K562 (cell line): ENCODE data around the gene C9orf40. TPM values are rescaled to one million over a fixed set of nuclear protein-coding genes. Genes with fewer than 3 reads are reported as not detected.

Experiments used
- ATAC-seq: fragments of 200-7000 bp; cut with Tn5 transposase; 3 replicates; pipeline ENCODE4 v1.9.1; 2020; ENCODE audit warnings: moderate library complexity
- BruUV-seq: library from RNA; stranded (reverse); fragments of 400-500 nt; replicated peaks from 2 replicates; lab custom pipeline; 2021; lab: Mats Ljungman, UMichigan
- CTCF ChIA-PET: fragments of 300-600 bp; formaldehyde crosslinking; extraction: SDS; loops from one replicate; lab custom pipeline; 2021; ENCODE audit warnings: low intra/inter-chr PET ratio; lab: Yijun Ruan, JAX
- POLR2A ChIA-PET: fragments of 300-600, 350-650 bp; sonication (Branson Sonifier 250); formaldehyde crosslinking; extraction: SDS; loops from one replicate; lab custom pipeline; 2021; ENCODE audit warnings: antibody characterized with exemption, inconsistent platforms; lab: Yijun Ruan, JAX
- DNase-seq, 4 experiments: peaks; one replicate each; pipeline versions ENCODE4 v3.0.0 to v3.0.0-alpha.2; 2011 to 2018; ENCODE audit warnings: low spot score in 3 of 4, mixed read lengths in 3 of 4; ENCODE audit errors: extremely low read depth in 1 of 4
- FAIRE-seq: peaks from 2 replicates; lab custom pipeline; 2011; peaks lifted over from hg19 to GRCh38; lab: Jason Lieb, UNC
- H2AFZ ChIP-seq: 2 replicates; pipeline ENCODE4 v1.6.0; 2011; ENCODE audit warnings: low read depth, low read length, control low read depth, inconsistent platforms
- H3K27ac ChIP-seq: fragments of 200-600 bp; 3 replicates; pipeline ENCODE4 v1.8.0; 2011; ENCODE audit warnings: low read depth, mild to moderate bottlenecking, control low read depth, inconsistent platforms, low read length, moderate library complexity, mixed read lengths; ENCODE audit errors: extremely low read depth
- H3K27me3 ChIP-seq, 2 experiments: fragments of 300-600 bp in 1 of 2; 2 replicates in 1 of 2; 3 replicates in 1 of 2; pipeline versions ENCODE4 v1.6.0 to v1.8.0; 2011; ENCODE audit warnings: inconsistent platforms in 2 of 2, low read length in 2 of 2, mild to moderate bottlenecking in 1 of 2, mixed read lengths in 1 of 2, moderate library complexity in 1 of 2; ENCODE audit not compliant: control insufficient read depth in 2 of 2, insufficient read depth in 2 of 2
- H3K36me3 ChIP-seq: fragments of 300-600 bp; 3 replicates; pipeline ENCODE4 v1.8.0; 2011; ENCODE audit warnings: mild to moderate bottlenecking, low read length, inconsistent platforms; ENCODE audit not compliant: control insufficient read depth, insufficient read depth
- H3K4me1 ChIP-seq, 2 experiments: fragments of 200-600 bp in 1 of 2; replicated peaks in 1 of 2; 2 replicates in 1 of 2; 3 replicates in 1 of 2; pipeline versions ENCODE4 v1.5.1 to v1.8.0; 2011; ENCODE audit warnings: inconsistent platforms in 2 of 2, low read length in 2 of 2, mild to moderate bottlenecking in 1 of 2, mixed read lengths in 1 of 2, moderate library complexity in 1 of 2; ENCODE audit not compliant: control insufficient read depth in 2 of 2, insufficient read depth in 2 of 2
- H3K4me2 ChIP-seq: 2 replicates; pipeline ENCODE4 v1.6.1; 2011; ENCODE audit warnings: low read length, control low read depth, inconsistent platforms, mixed read lengths; ENCODE audit not compliant: insufficient read depth
- H3K4me3 ChIP-seq: fragments of 200-600 bp; sonication (generic), shearing (Covaris generic); 2 replicates; pipeline ENCODE4 v1.5.1; 2016; ENCODE audit warnings: control low read depth, inconsistent platforms
- H3K79me2 ChIP-seq: fragments of 200-600 bp; 3 replicates; pipeline ENCODE4 v1.8.0; 2011; ENCODE audit warnings: low read length, inconsistent platforms; ENCODE audit not compliant: control insufficient read depth, insufficient read depth
- H3K9ac ChIP-seq, 2 experiments: 2 replicates each; pipeline versions ENCODE4 v1.6.0 to v1.6.1; 2011; ENCODE audit warnings: low read depth in 2 of 2, low read length in 2 of 2, control low read depth in 1 of 2, inconsistent platforms in 1 of 2, mild to moderate bottlenecking in 1 of 2, mixed read lengths in 1 of 2; ENCODE audit not compliant: insufficient read depth in 1 of 2
- H3K9me1 ChIP-seq: one replicate; pipeline ENCODE4 v1.6.0; 2011; ENCODE audit warnings: inconsistent platforms, mild to moderate bottlenecking, low read length, moderate library complexity; ENCODE audit not compliant: control insufficient read depth, insufficient read depth
- H3K9me3 ChIP-seq: replicated peaks from 2 replicates; pipeline ENCODE4 v1.5.1; 2011; ENCODE audit warnings: low read depth, low read length, inconsistent platforms; ENCODE audit not compliant: control insufficient read depth, insufficient read depth
- H4K20me1 ChIP-seq: replicated peaks from 2 replicates; pipeline ENCODE4 v1.6.1; 2011; ENCODE audit warnings: low read length, inconsistent platforms, mixed read lengths; ENCODE audit not compliant: control insufficient read depth, insufficient read depth
- ADNP ChIP-seq: fragments of 200-800 bp; sonication (Bioruptor generic); IDR thresholded peaks from 2 replicates; pipeline ENCODE4 v1.6.1; 2016; ENCODE audit warnings: missing genetic modification characterization, missing compliant biosample characterization
- BCLAF1 ChIP-seq, 2 experiments: fragments of 450-650 bp in 1 of 2; IDR thresholded peaks; 2 replicates each; pipeline ENCODE4 v1.6.1; 2011 to 2017; ENCODE audit warnings: low read depth in 2 of 2, antibody characterized with exemption in 1 of 2, borderline replicate concordance in 1 of 2, low read length in 1 of 2, mild to moderate bottlenecking in 1 of 2, mixed read lengths in 1 of 2; ENCODE audit not compliant: control insufficient read depth in 1 of 2
- CEBPG ChIP-seq, 3 experiments: fragments of 200-800 bp in 1 of 3; sonication (Bioruptor generic) in 1 of 3; sonication (generic) in 1 of 3; formaldehyde crosslinking in 1 of 3; IDR thresholded peaks in 2 of 3; conservative IDR thresholded peaks in 1 of 3; 2 replicates each; pipeline versions ENCODE4 v1.6.1 to v1.8.0; 2016 to 2022; ENCODE audit warnings: missing compliant biosample characterization in 2 of 3, missing genetic modification characterization in 2 of 3, mild to moderate bottlenecking in 1 of 3, missing genetic modification reagents in 1 of 3
- COPS2 ChIP-seq: fragments of 450-650 bp; conservative IDR thresholded peaks from 2 replicates; pipeline ENCODE4 v1.6.1; 2016; ENCODE audit warnings: mild to moderate bottlenecking, moderate library complexity
- FOS ChIP-seq: IDR thresholded peaks from 3 replicates; pipeline ENCODE4 v1.6.1; 2011; ENCODE audit not compliant: insufficient read length; ENCODE audit errors: extremely low read depth
- GTF2B ChIP-seq: IDR thresholded peaks from 2 replicates; pipeline ENCODE4 v1.6.1; 2011; ENCODE audit not compliant: insufficient read length; ENCODE audit errors: extremely low read depth
- KDM4B ChIP-seq, 2 experiments: fragments of 450-650 bp in 1 of 2; sonication (generic) in 1 of 2; IDR thresholded peaks; 2 replicates each; pipeline ENCODE4 v1.6.1; 2016 to 2017; ENCODE audit warnings: borderline replicate concordance in 2 of 2, antibody characterized with exemption in 1 of 2, low read depth in 1 of 2, mild to moderate bottlenecking in 1 of 2
- KDM5B ChIP-seq: fragments of 200-600 bp; sonication (generic); IDR thresholded peaks from 2 replicates; pipeline ENCODE4 v1.6.1; 2012; ENCODE audit warnings: low read depth, mild to moderate bottlenecking, moderate library complexity, low read length, control low read depth, inconsistent platforms; ENCODE audit not compliant: insufficient replicate concordance
- RUNX1 ChIP-seq: sonication (generic); IDR thresholded peaks from 2 replicates; pipeline ENCODE4 v1.6.1; 2016; ENCODE audit warnings: antibody characterized with exemption, low read depth
- SMAD2 ChIP-seq: fragments of 150-350 bp; IDR thresholded peaks from 2 replicates; pipeline ENCODE4 v1.6.1; 2014; ENCODE audit warnings: low read depth, mild to moderate bottlenecking, low read length
- SMARCB1 ChIP-seq: IDR thresholded peaks from 2 replicates; pipeline ENCODE4 v1.6.1; 2011; ENCODE audit warnings: improper control_type of control experiment, low read depth; ENCODE audit not compliant: insufficient read length
- XRCC4 ChIP-seq: IDR thresholded peaks from one replicate; pipeline ENCODE4 v1.6.1; 2011; ENCODE audit not compliant: insufficient read depth, insufficient read length; ENCODE audit errors: extremely low read depth
- ZBTB17 ChIP-seq: fragments of 450-650 bp; formaldehyde crosslinking; IDR thresholded peaks from 2 replicates; pipeline ENCODE4 v1.4.0; 2020; ENCODE audit warnings: mild to moderate bottlenecking
- ZNF24 ChIP-seq: fragments of 450-650 bp; IDR thresholded peaks from 2 replicates; pipeline ENCODE4 v1.6.1; 2016
- ZNF431 ChIP-seq: sonication (generic); formaldehyde crosslinking; IDR thresholded peaks from 2 replicates; pipeline ENCODE4 v1.8.0; 2022; ENCODE audit warnings: mild to moderate bottlenecking, missing genetic modification reagents
- ZNF639 ChIP-seq, 2 experiments: fragments of 200-800 bp in 1 of 2; sonication (Bioruptor generic) in 1 of 2; sonication (generic) in 1 of 2; formaldehyde crosslinking in 1 of 2; IDR thresholded peaks in 1 of 2; conservative IDR thresholded peaks in 1 of 2; 2 replicates each; pipeline versions ENCODE4 v1.5.0 to v1.6.1; 2016 to 2020; ENCODE audit warnings: missing compliant biosample characterization in 1 of 2, missing genetic modification characterization in 1 of 2, missing genetic modification reagents in 1 of 2
- in situ Hi-C: fragments of 300-500 bp; cut with MboI; formaldehyde crosslinking; loops from 4 replicates; pipeline ENCODE4 v1.15.0; 2018; ENCODE audit warnings: inconsistent platforms, mixed read lengths
- intact Hi-C: fragments of 100-400 bp; cut with micrococcal nuclease; formaldehyde crosslinking; loops from 2 replicates; pipeline ENCODE4 v1.14.2; 2022
- polyA plus RNA-seq, 8 experiments: library from polyadenylated mRNA; depleted of rRNA in 4 of 8; stranded (reverse) in 5 of 8; unstranded in 3 of 8; fragments of >200 nt; fragmentation: Nextera tagmentation in 2 of 8; fragmentation: Illumina TruSeq in 1 of 8; extraction: Ambion mirVana in 2 of 8; extraction: Trizol in 1 of 8; gene quantifications; 2 replicates each; pipeline versions ENCODE4 v1.2.1 to v1.2.3, GENCODE V29; 2011 to 2014; ENCODE audit warnings: inconsistent platforms in 1 of 8, missing spikeins in 1 of 8
- total RNA-seq, 7 experiments: library from RNA; depleted of rRNA in 6 of 7; stranded (reverse); fragments of >200 nt in 6 of 7; fragmentation: Illumina TruSeq in 2 of 7; extraction: Trizol in 2 of 7; gene quantifications; 2 replicates each; pipeline versions ENCODE4 v1.2.1 to v1.2.3, GENCODE V29; 2011 to 2021; ENCODE audit warnings: low replicate concordance in 1 of 7

Gene C9orf40
- total and polyA plus RNA-seq, 9 of the 15 experiments (the other 6 are each of a cell fraction or from before 2014, with no cell fraction given): 5.6 to 17.3 (median 8.7) TPM

- no peak for TF ChIP-seq BCLAF1 (IDR thresholded peaks at IDR 0.05; ENCODE audit: borderline replicate concordance in 1 of 2, control insufficient read depth in 1 of 2, low read depth in 2 of 2, low read length in 1 of 2)
These were observed 48.1 kb upstream of the C9orf40 start (continued) for GRCh38 chr9:75000835-75001234.

- ATAC-seq (no peak), FAIRE-seq (no peak), DNase-seq (no peak)
- Histone ChIP-seq H3K9ac (no peak overlapping the region), H3K9me3 (no peaks in the 10 kb centered on the region), H3K36me3 (peaks cover 54% of the 10 kb centered on the region; the same call in 1 of the 3 replicates), H3K4me3 (no peak overlapping the region), H3K79me2 (no peaks in the 10 kb centered on the region), H3K4me2 (no peak overlapping the region), H3K27me3 (no peaks in the 10 kb centered on the region), H4K20me1 (no peaks in the 10 kb centered on the region), H3K4me1 (no peaks in the 10 kb centered on the region), H3K9me1 (no peaks in the 10 kb centered on the region), H3K27ac (no peak overlapping the region), H2AFZ (no peak overlapping the region)
- intact Hi-C loops: no loop called here
- CTCF ChIA-PET: no interaction called here
- POLR2A ChIA-PET: interaction anchor here (1.1 kb wide), 1 partner anchor 10 kb away, joined by 3 read pairs; no protein-coding TSS in a partner anchor
- BruUV-seq: no TSS peak
- in situ Hi-C loops: no loop called here
- TF ChIP-seq XRCC4 (no peak), SMAD2 (no peak), ADNP (tag) (no peak), KDM5B (no peak), ZNF431 (CRISPR knock-in tag) (no peak), GTF2B (no peak), FOS (no peak), ZBTB17 (CRISPR knock-in tag) (no peak), COPS2 (no peak), KDM4B (IDR thresholded peaks at IDR 0.05; ENCODE audit: borderline replicate concordance in 2 of 2, low read depth in 1 of 2) (no peak), SMARCB1 (no peak), ZNF639 (CRISPR knock-in tag; conservative IDR thresholded peaks at IDR 0.05 in 1 of 2, IDR thresholded peaks at IDR 0.05 in 1 of 2) (no peak), RUNX1 (no peak), ZNF24 (no peak), CEBPG (CRISPR knock-in tag; IDR thresholded peaks at IDR 0.05) (no peak), CEBPG (tag; conservative IDR thresholded peaks at IDR 0.05 in 1 of 2, IDR thresholded peaks at IDR 0.05 in 1 of 2) (no peak)
These were observed 32.3 kb upstream of the C9orf40 start for GRCh38 chr9:74985041-74985440.
